Hepatocyte (in vitro differentiated cells): ENCODE measurements around the gene NOP53.
"Not testable (repeated sequence)": the region's sequence is repeated elsewhere in the genome, so short reads cannot be mapped to it uniquely, and the experiment has no call there.

Experiments used
- EZH2 ChIP-seq: fragments of 200-600 bp; sonication (generic); IDR thresholded peaks from 2 replicates; pipeline ENCODE4 v1.6.1; 2016; ENCODE audit warnings: antibody characterized with exemption, mild to moderate bottlenecking, borderline replicate concordance
- EZH2phosphoT487 ChIP-seq: fragments of 200-600 bp; sonication (generic); IDR thresholded peaks from one replicate; pipeline ENCODE4 v1.6.1; 2018; ENCODE audit warnings: antibody characterized with exemption, mild to moderate bottlenecking, low read depth, moderate library complexity; ENCODE audit not compliant: unreplicated experiment, severe bottlenecking
- TF ChIP-seq, protein P1 (sequence below): fragments of 200-600 bp; sonication (generic); IDR thresholded peaks from 2 replicates; pipeline ENCODE4 v1.5.1; 2016; ENCODE audit warnings: antibody characterized with exemption, mild to moderate bottlenecking; ENCODE audit not compliant: poor library complexity

- TF ChIP-seq, protein P1, sequence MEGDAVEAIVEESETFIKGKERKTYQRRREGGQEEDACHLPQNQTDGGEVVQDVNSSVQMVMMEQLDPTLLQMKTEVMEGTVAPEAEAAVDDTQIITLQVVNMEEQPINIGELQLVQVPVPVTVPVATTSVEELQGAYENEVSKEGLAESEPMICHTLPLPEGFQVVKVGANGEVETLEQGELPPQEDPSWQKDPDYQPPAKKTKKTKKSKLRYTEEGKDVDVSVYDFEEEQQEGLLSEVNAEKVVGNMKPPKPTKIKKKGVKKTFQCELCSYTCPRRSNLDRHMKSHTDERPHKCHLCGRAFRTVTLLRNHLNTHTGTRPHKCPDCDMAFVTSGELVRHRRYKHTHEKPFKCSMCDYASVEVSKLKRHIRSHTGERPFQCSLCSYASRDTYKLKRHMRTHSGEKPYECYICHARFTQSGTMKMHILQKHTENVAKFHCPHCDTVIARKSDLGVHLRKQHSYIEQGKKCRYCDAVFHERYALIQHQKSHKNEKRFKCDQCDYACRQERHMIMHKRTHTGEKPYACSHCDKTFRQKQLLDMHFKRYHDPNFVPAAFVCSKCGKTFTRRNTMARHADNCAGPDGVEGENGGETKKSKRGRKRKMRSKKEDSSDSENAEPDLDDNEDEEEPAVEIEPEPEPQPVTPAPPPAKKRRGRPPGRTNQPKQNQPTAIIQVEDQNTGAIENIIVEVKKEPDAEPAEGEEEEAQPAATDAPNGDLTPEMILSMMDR: not testable (repeated sequence)
- not testable (repeated sequence) for TF ChIP-seq EZH2, EZH2phosphoT487
These were observed 783 bp downstream of the NOP53 start for GRCh38 chr19:47746129-47746528.
